Endothelial cell of umbilical vein (primary cell): Measurements from ENCODE around the gene HOXB6. TPM values are rescaled to one million over a fixed set of nuclear protein-coding genes. Genes with fewer than 3 reads are reported as not detected.

Experiments
- BruUV-seq: library from RNA; stranded (reverse); fragments of 400-500 nt; replicated peaks from 2 replicates; lab custom pipeline; 2021; lab: Mats Ljungman, UMichigan
- CTCF ChIA-PET: fragments of 300-600, 350-600 bp; sonication (Branson Sonifier 250); formaldehyde crosslinking; loops from one replicate; lab custom pipeline; 2021; ENCODE audit warnings: antibody characterized with exemption, inconsistent platforms; lab: Charles Lee
- POLR2A ChIA-PET: fragments of 300-600, 350-600 bp; sonication (Branson Sonifier 250); formaldehyde crosslinking; loops from one replicate; lab custom pipeline; 2021; ENCODE audit warnings: antibody characterized with exemption, inconsistent platforms; lab: Charles Lee
- DNase-seq: peaks from one replicate; pipeline ENCODE4 v3.0.0-alpha.2; 2011; ENCODE audit warnings: low read depth, low spot score
- FAIRE-seq: peaks from 2 replicates; lab custom pipeline; 2011; peaks lifted over from hg19 to GRCh38; lab: Jason Lieb, UNC
- H2AFZ ChIP-seq: 2 replicates; pipeline ENCODE4 v1.6.0; 2012; ENCODE audit warnings: low read depth, low read length, control low read depth, inconsistent platforms
- H3K27ac ChIP-seq: 2 replicates; pipeline ENCODE4 v1.5.1; 2011; ENCODE audit warnings: low read depth, mild to moderate bottlenecking, control low read depth, low read length, moderate library complexity; ENCODE audit not compliant: insufficient read depth
- H3K27me3 ChIP-seq, 2 experiments: 2 replicates each; pipeline versions ENCODE4 v1.6.0 to v1.6.1; 2011; ENCODE audit warnings: low read length in 2 of 2, mixed read lengths in 1 of 2; ENCODE audit not compliant: control insufficient read depth in 2 of 2, insufficient read depth in 2 of 2
- H3K36me3 ChIP-seq, 2 experiments: 2 replicates in 1 of 2; 3 replicates in 1 of 2; pipeline ENCODE4 v1.5.1; 2011; ENCODE audit warnings: low read length in 2 of 2, mild to moderate bottlenecking in 1 of 2, moderate library complexity in 1 of 2; ENCODE audit not compliant: control insufficient read depth in 2 of 2, insufficient read depth in 2 of 2; ENCODE audit errors: extremely low read depth in 1 of 2
- H3K4me1 ChIP-seq: 3 replicates; pipeline ENCODE4 v1.5.1; 2011; ENCODE audit warnings: mild to moderate bottlenecking, low read length; ENCODE audit not compliant: control insufficient read depth, insufficient read depth; ENCODE audit errors: extremely low read depth
- H3K4me2 ChIP-seq: 2 replicates; pipeline ENCODE4 v1.6.1; 2011; ENCODE audit warnings: low read length, control low read depth, mixed read lengths; ENCODE audit not compliant: insufficient read depth
- H3K4me3 ChIP-seq, 3 experiments: fragments of 200-600 bp in 1 of 3; sonication (generic), shearing (Covaris generic) in 1 of 3; replicated peaks in 1 of 3; 2 replicates each; pipeline ENCODE4 v1.5.1; 2011 to 2016; ENCODE audit warnings: control low read depth in 3 of 3, low read length in 3 of 3, mild to moderate bottlenecking in 2 of 3, inconsistent platforms in 1 of 3, low read depth in 1 of 3, moderate library complexity in 1 of 3; ENCODE audit not compliant: insufficient read depth in 1 of 3
- H3K79me2 ChIP-seq: 2 replicates; pipeline ENCODE4 v1.6.0; 2012; ENCODE audit warnings: low read length, inconsistent platforms; ENCODE audit not compliant: control insufficient read depth, insufficient read depth
- H3K9ac ChIP-seq: replicated peaks from 2 replicates; pipeline ENCODE3; 2011; ENCODE audit warnings: low read length, control low read depth; ENCODE audit not compliant: insufficient read depth; ENCODE audit errors: extremely low read depth
- H3K9me1 ChIP-seq: replicated peaks from 3 replicates; pipeline ENCODE4 v1.6.0; 2011; ENCODE audit warnings: mild to moderate bottlenecking, low read length; ENCODE audit not compliant: control insufficient read depth, insufficient read depth; ENCODE audit errors: extremely low read depth
- H3K9me3 ChIP-seq: replicated peaks from 2 replicates; pipeline ENCODE4 v1.5.1; 2012; ENCODE audit warnings: low read length, inconsistent platforms; ENCODE audit not compliant: control insufficient read depth, insufficient read depth
- H4K20me1 ChIP-seq: replicated peaks from 2 replicates; pipeline ENCODE3; 2011; ENCODE audit warnings: mild to moderate bottlenecking, low read length; ENCODE audit not compliant: control insufficient read depth, insufficient read depth; ENCODE audit errors: extremely low read depth
- EZH2 ChIP-seq: IDR thresholded peaks from 2 replicates; pipeline ENCODE4 v1.6.1; 2012; ENCODE audit warnings: borderline replicate concordance, low read depth, mild to moderate bottlenecking, moderate library complexity, low read length, inconsistent platforms; ENCODE audit not compliant: severe bottlenecking
- FOS ChIP-seq: IDR thresholded peaks from 2 replicates; pipeline ENCODE4 v1.6.1; 2011; ENCODE audit warnings: mild to moderate bottlenecking, low read length, moderate library complexity, borderline replicate concordance; ENCODE audit not compliant: insufficient read depth
- GATA2 ChIP-seq: IDR thresholded peaks from 2 replicates; pipeline ENCODE4 v1.7.0; 2011; ENCODE audit warnings: low read depth, mild to moderate bottlenecking, moderate library complexity, mixed read lengths, low read length; ENCODE audit not compliant: insufficient read length, insufficient read depth
- JUN ChIP-seq: IDR thresholded peaks from 2 replicates; pipeline ENCODE4 v1.6.1; 2011; ENCODE audit warnings: borderline replicate concordance, low read depth; ENCODE audit not compliant: insufficient read length, insufficient read depth
- MYC ChIP-seq: IDR thresholded peaks from one replicate; pipeline ENCODE4 v1.6.1; 2011; ENCODE audit warnings: mild to moderate bottlenecking, low read depth, low read length
- POLR2A ChIP-seq: IDR thresholded peaks from 2 replicates; pipeline ENCODE4 v1.6.1; 2012; ENCODE audit warnings: low read depth, mild to moderate bottlenecking, control low read depth, low read length
- POLR2AphosphoS5 ChIP-seq: IDR thresholded peaks from 2 replicates; pipeline ENCODE4 v1.6.1; 2012; ENCODE audit warnings: low read depth, mild to moderate bottlenecking, control low read depth, low read length, moderate library complexity; ENCODE audit not compliant: insufficient read depth
- dilution Hi-C: fragments of 300-500 bp; cut with MboI; formaldehyde crosslinking; loops from one replicate; pipeline ENCODE4 v1.15.0; 2019; ENCODE audit warnings: low sequenced_read_pairs; ENCODE audit not compliant: extremely low pct_ligation_motif_present
- intact Hi-C: fragments of 100-400 bp; cut with micrococcal nuclease; formaldehyde crosslinking; loops from one replicate; pipeline ENCODE4 v1.10.0; 2022
- polyA plus RNA-seq, 4 experiments: library from polyadenylated mRNA; depleted of rRNA in 3 of 4; stranded (reverse) in 3 of 4; unstranded in 1 of 4; fragments of >200 nt; gene quantifications; 2 replicates each; pipeline versions ENCODE4 v1.2.1 to v1.2.3, GENCODE V29; 2011 to 2012; ENCODE audit warnings: missing spikeins in 1 of 4
- total RNA-seq: library from RNA; stranded (reverse); gene quantifications from 2 replicates; pipeline ENCODE4 v1.2.3, GENCODE V29; 2021
- TF ChIP-seq, protein P1 (sequence below), 2 donors: IDR thresholded peaks; 1 replicate in 1 of 2; 2 replicates in 1 of 2; pipeline ENCODE4 v1.5.1; 2011; ENCODE audit warnings: low read length in 2 of 2, mild to moderate bottlenecking in 2 of 2, moderate library complexity in 2 of 2, control low read depth in 1 of 2, inconsistent platforms in 1 of 2, low read depth in 1 of 2; ENCODE audit not compliant: insufficient read depth in 1 of 2; ENCODE audit errors: extremely low read depth in 1 of 2
- TF ChIP-seq, protein P2 (sequence below): IDR thresholded peaks from 2 replicates; pipeline ENCODE4 v1.6.1; 2011; ENCODE audit not compliant: insufficient read depth, insufficient read length

The HOXB6 gene
- total and polyA plus RNA-seq, 2 donors (not counting 3 experiments of a cell fraction or from before 2014, with no cell fraction given): 8.8 to 24.0 TPM

DNA sequence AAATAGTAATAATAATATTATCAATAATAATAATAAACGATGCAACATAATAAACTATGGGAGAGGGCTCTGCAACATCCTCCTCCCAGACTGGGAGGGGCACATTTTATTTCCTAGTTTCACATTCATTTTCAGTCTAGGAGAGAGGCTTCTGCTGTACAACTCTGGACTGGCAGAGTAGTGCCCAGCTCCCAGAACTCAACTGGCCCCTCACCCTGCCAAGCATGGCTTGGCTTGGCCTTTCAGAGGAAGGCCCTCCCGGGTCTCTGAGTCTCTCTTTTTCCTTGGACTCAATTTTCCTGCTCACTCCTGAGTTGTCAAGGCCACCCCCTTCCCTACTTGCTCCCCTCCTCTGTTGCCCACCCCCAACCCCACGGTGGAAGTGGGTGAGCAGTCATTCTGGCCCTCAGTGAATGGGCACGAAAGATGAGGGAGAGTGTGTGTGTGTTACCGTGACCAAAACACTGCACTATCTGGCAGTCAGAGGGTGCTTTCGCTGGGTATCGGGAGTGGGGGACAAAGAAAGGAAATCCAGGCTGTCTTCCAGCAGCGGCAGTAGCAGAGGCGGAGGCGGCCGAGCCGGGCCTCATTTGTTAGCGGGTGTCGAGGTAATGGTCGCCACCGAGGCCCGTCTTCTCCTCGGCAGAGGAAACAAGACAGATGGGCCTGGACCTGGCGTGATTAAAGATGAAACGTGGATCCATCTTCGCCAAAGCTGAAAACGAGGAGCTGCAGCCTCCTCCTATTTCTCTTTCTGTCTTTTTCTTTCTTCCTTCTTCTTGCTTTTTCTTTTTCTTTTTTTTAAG lies 28.9 kb downstream of the HOXB6 start:
- intact Hi-C loops (loop anchor here (1.0 kb wide), 1 partner anchor 32 kb away; no protein-coding TSS in a partner anchor), dilution Hi-C loops (no loop called here)
- Histone ChIP-seq H3K27ac (peak overlapping the region; percentile 66), H4K20me1 (no peaks in the 10 kb centered on the region), H3K9me1 (no peaks in the 10 kb centered on the region), H3K79me2 (peaks cover 93% of the 10 kb centered on the region), H3K27me3 (no peaks in the 10 kb centered on the region), H3K4me1 (peaks cover 79% of the 10 kb centered on the region), H3K9me3 (no peaks in the 10 kb centered on the region), H2AFZ (no peak overlapping the region), H3K9ac (peak overlapping the region; percentile 54), H3K4me2 (peak overlapping the region; percentile 81), H3K4me3 (peak overlapping the region; percentile 9 to 69 (median 46)), H3K36me3 (peaks cover 0 to 3% of the 10 kb centered on the region in 2 experiments)
- TF ChIP-seq MYC (no peak), JUN (no peak), FOS (no peak), EZH2 (no peak), POLR2A (no peak), POLR2AphosphoS5 (no peak), GATA2 (no peak)
- TF ChIP-seq, protein P1, sequence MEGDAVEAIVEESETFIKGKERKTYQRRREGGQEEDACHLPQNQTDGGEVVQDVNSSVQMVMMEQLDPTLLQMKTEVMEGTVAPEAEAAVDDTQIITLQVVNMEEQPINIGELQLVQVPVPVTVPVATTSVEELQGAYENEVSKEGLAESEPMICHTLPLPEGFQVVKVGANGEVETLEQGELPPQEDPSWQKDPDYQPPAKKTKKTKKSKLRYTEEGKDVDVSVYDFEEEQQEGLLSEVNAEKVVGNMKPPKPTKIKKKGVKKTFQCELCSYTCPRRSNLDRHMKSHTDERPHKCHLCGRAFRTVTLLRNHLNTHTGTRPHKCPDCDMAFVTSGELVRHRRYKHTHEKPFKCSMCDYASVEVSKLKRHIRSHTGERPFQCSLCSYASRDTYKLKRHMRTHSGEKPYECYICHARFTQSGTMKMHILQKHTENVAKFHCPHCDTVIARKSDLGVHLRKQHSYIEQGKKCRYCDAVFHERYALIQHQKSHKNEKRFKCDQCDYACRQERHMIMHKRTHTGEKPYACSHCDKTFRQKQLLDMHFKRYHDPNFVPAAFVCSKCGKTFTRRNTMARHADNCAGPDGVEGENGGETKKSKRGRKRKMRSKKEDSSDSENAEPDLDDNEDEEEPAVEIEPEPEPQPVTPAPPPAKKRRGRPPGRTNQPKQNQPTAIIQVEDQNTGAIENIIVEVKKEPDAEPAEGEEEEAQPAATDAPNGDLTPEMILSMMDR (IDR thresholded peaks at IDR 0.05; ENCODE audit: extremely low read depth in 1 of 2, insufficient read depth in 1 of 2, low read depth in 1 of 2, low read length in 2 of 2): no peak
- TF ChIP-seq, protein P2, sequence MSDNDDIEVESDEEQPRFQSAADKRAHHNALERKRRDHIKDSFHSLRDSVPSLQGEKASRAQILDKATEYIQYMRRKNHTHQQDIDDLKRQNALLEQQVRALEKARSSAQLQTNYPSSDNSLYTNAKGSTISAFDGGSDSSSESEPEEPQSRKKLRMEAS: no peak
- BruUV-seq: no TSS peak
- POLR2A ChIA-PET: no interaction called here
- FAIRE-seq: peak; percentile 47
- DNase-seq: peak; percentile 65
- CTCF ChIA-PET: interaction anchor here (1.0 to 2.4 kb wide), 3 partner anchors 19 to 27 kb away, joined by 3 to 9 read pairs (median 4); no protein-coding TSS in a partner anchor
